GM12892 (cell line): ENCODE data around the gene TSHZ1.

Experiments used
- DNase-seq: peaks from one replicate; pipeline ENCODE4 v3.0.0; 2011; ENCODE audit not compliant: insufficient read length
- FAIRE-seq: peaks from 2 replicates; lab custom pipeline; 2011; peaks lifted over from hg19 to GRCh38; lab: Jason Lieb, UNC
- POLR2A ChIP-seq: IDR thresholded peaks from 2 replicates; pipeline ENCODE4 v1.6.1; 2011; ENCODE audit warnings: low read depth, low read length, control low read depth
- POLR2AphosphoS5 ChIP-seq: IDR thresholded peaks from 2 replicates; pipeline ENCODE4 v1.6.1; 2011; ENCODE audit warnings: low read depth, low read length, control low read depth
- TAF1 ChIP-seq: IDR thresholded peaks from 2 replicates; pipeline ENCODE4 v1.6.1; 2011; ENCODE audit warnings: low read depth, mild to moderate bottlenecking, control low read depth, low read length, borderline replicate concordance

Gene TSHZ1

DNA sequence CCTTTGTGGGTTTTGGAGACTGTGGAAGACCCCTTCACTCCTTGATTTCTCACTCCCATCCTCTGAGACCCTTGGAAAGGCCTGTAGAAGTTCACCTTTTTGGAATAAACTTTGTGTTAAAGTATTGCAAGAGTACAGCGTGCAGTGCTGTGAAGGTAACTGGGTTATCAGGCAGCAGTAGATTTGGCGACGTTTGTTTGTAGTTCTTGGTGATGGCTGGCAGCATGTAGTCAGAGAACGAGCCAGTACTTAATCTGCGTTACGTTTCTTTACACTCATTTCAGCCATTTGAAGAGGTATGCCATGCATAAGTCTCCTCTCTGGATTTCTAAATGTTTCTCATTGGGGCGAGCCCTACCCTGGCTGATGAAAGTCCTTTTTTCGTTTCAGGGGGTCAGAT is 64.6 kb downstream of the TSHZ1 start:
- no peak for DNase-seq
- FAIRE-seq: no peak
- TF ChIP-seq POLR2AphosphoS5 (no peak), TAF1 (no peak), POLR2A (no peak)

DNA sequence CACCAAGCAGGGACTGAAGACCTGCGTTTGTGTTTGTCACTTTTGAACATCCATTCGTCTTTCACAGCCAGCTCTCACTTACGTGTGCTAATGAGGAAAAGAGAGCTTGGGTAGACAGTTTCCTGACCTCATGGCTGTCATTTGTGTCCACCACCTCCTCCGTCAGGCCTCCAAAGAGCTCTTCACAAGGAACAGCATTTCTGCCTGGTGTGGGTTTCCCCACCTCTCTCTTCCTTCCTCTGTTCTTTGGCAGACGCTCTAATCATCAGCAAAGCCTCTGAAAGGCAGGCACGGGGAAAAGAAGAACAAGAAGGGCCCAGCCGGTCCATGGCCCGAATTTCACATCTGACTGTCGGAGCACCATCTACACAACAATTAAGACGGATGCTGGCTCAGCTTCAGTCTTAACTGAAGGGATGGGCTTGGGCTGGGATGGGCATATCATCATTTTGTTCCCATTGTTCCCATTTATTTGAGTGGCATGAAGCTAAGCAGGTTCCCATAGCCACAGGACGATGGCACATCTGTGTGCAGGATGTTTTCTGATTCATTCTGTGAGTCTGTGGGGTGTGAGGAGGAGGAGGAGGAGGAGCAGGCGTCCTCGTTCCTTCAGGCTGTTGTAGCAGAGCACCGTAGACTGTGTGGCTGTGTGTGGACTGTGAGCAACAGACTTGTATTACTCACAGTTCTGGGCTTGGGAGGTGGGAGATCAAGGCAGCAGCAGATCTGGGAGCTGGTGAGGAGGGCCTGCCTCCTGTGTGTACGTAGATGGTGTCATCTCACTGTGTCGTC is 66.4 kb downstream of the TSHZ1 start:
- TF ChIP-seq POLR2AphosphoS5 (no peak), TAF1 (no peak), POLR2A (no peak)
- no peak for DNase-seq
- FAIRE-seq: no peak

DNA sequence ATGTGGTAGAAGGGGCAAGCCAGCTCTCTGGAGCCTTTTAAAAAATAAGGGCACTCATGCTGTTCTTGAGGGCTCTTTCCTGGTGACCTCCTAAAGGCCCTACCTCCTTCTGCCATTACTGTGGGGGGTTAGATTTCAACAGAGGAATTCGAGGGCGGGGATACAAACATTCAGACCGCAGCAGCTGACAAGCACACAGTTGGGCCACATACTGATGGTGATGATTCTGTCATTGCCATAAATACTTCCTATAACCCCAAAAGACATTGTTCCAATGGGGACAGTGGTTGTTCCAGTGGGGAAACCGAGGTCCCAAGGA is 67.0 kb downstream of the TSHZ1 start:
- FAIRE-seq: no peak
- DNase-seq: no peak
- TF ChIP-seq POLR2A (no peak), POLR2AphosphoS5 (no peak), TAF1 (no peak)

DNA sequence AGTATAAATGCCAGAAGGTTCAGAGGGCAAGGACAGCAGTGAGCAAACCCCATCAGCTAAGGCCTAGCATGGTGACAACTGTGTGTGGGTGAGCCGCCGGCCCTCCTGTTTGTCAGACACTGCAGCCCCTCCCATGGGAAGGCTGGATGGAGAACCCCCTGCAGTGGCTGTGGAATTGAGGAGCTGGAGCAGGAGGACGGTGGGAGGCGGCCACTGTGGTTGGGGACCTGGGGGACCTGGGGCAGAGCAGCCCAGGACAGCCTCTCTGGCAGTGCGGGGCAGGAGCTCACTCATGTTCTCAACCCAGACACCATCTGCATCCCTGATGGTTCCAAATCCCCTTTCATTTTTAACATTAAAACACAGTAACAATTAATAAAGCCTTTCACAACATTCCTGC is 68.8 kb downstream of the TSHZ1 start:
- TF ChIP-seq POLR2AphosphoS5 (no peak), TAF1 (no peak), POLR2A (no peak)
- no peak for FAIRE-seq
- DNase-seq: no peak

DNA sequence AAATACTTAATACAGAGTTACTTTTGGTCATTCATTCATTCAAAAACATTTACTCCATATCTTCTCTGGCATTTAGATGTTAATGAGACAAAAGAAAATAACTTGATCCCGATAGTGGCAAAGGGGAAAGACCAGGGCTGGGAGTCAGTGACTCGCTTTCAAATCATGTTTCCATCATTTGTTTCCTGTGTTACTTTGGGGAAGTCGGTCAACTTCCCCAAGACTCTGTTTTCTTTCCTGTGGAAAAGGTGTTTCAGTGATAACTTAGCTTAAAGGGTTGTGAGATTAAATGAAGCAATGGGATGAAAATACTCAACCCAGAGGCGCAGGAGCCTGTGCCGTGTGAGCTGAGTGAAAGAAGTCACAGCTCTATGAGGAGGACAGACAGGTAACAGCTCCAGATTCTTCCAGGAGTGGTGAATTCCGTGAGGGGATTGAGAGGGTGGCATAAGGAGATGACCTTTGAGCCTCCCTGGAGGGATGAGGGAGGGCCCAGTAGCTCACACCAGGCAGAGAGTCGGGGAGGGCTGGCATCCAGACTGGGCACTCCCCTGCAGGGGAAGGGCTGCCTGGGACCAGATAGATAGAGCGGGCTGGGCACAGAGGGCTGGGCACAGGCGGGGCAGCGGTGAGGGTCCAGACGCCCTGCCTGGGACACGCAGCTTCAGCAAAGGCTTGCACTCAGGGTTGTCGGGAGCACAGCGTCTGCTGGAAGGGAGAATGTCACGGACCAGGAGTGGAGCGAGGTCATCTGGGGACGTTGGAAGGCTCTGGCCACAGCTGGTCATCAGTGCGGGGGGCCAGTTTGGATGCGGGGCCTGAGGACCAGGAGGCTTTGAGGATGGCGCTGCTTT is 70.1 kb downstream of the TSHZ1 start:
- TF ChIP-seq TAF1 (no peak), POLR2AphosphoS5 (no peak), POLR2A (no peak)
- DNase-seq: no peak
- no peak for FAIRE-seq

DNA sequence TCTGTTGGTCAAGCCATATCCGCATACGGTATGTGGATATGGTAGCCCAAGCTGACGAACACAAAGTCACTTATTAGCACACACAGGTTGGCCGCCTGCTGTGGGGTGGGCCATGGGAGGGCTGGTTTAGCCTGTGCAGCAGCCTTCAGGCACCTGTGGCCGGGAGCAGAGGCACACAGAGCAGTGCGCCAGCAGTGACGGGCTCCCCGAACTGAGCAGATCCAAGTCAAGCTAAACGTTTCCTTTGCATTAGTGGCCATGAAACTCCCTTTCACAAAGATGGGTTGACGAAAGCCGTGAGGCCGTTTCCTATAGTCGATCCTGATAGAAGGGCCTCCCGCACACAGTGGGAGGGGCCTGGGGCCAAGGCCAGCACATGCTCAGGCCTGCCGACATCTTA is 72.1 kb downstream of the TSHZ1 start:
- no peak for TF ChIP-seq POLR2A
- no peak for TF ChIP-seq TAF1
- TF ChIP-seq POLR2AphosphoS5: no peak
- FAIRE-seq (no peak), DNase-seq (no peak)

DNA sequence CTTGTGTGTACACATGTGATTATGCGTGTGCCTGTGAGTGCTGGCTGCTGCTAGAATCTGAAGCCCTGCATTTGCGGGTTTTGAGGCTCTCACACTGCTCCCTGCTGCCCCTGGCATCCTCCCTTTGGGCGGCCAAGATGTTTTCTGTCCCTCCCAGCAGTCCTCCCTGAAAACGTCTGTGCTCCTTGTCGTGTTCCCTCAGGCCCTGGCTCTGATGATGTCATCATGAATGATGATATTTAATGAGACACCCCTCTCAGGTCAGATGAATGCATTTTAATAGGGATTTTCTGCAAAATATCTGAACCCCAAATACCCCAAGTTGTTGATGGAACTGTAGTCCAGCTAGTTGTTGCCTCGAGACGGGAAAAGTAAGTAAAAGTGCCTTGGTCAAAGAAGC is 73.1 kb downstream of the TSHZ1 start:
- no peak for DNase-seq
- TF ChIP-seq POLR2A (no peak), POLR2AphosphoS5 (no peak), TAF1 (no peak)
- no peak for FAIRE-seq

DNA sequence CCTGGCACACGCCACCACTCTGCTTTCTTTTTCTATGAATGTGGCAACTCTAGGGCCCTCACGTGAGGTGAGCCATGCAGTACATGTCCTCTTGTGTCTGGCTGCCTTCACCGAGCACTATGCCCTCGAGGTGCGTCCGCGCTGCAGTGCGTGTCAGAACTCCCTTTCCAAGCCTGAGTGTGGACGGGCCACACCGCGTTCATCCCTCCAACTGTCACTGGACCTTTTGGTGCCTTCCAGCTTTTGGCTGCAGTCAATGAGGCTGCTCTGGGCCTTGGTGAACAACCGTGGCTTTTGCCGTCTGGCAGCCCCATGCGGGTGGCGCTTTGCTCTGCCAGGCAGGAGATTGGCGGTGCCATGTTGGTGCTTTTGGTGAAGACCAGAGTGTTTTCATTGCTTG is 74.0 kb downstream of the TSHZ1 start:
- DNase-seq (no peak), FAIRE-seq (no peak)

DNA sequence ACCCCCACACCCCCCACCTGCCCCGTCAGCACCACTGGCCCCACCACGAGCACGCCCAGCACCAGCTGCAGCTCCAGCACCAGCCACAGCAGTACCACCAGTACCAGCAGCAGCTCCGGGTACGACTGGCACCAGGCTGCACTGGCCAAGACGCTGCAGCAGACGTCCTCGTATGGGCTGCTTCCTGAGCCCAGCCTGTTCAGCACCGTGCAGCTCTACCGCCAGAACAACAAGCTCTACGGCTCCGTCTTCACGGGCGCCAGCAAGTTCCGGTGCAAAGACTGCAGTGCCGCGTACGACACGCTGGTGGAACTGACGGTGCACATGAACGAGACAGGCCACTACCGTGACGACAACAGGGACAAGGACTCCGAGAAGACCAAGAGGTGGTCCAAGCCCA is 75.3 kb downstream of the TSHZ1 start:
- FAIRE-seq: no peak
- DNase-seq: no peak
- no peak for TF ChIP-seq TAF1
- TF ChIP-seq POLR2A: no peak
- no peak for TF ChIP-seq POLR2AphosphoS5

More for the DNA sequence above, 74.0 kb downstream of the TSHZ1 start:
- TF ChIP-seq POLR2A: no peak
- no peak for TF ChIP-seq TAF1
- no peak for TF ChIP-seq POLR2AphosphoS5

DNA sequence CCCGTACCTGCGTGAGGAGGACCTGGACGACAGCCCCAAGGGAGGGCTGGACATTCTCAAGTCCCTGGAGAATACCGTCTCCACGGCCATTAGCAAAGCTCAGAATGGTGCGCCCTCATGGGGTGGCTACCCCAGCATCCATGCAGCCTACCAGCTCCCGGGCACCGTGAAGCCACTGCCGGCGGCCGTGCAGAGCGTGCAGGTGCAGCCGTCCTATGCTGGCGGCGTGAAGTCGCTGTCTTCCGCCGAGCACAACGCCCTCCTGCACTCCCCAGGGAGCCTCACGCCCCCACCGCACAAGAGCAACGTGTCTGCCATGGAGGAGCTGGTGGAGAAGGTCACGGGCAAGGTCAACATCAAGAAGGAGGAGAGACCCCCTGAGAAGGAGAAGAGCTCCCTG is 76.4 kb downstream of the TSHZ1 start:
- DNase-seq (no peak), FAIRE-seq (no peak)
- no peak for TF ChIP-seq POLR2A
- TF ChIP-seq TAF1: no peak
- no peak for TF ChIP-seq POLR2AphosphoS5

DNA sequence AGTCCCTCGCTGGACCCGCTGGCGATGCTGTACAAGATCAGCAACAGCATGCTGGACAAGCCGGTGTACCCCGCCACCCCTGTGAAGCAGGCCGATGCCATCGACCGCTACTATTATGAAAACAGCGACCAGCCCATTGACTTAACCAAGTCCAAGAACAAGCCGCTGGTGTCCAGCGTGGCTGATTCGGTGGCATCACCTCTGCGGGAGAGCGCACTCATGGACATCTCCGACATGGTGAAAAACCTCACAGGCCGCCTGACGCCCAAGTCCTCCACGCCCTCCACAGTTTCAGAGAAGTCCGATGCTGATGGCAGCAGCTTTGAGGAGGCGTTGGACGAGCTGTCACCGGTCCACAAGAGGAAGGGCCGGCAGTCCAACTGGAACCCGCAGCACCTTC is 77.1 kb downstream of the TSHZ1 start:
- TF ChIP-seq POLR2AphosphoS5: no peak
- DNase-seq (no peak), FAIRE-seq (no peak)

DNA sequence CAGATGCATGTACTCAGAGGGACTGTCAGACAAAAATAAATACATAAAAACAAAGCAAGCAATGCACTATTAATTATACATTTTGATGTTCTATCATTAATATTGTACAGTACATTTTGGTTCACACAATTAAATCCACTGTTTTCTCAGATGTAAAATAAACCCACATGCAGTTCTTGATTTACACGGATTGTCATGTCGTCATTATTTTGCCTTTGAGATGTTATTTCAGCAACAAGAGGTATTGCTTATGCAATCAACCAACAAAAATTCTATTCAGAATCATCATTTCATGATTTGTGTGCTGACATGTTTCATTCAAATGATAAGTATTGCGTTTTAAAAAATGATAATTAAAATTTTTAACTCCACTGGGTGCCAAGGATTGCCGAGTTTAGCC is 79.2 kb downstream of the TSHZ1 start:
- TF ChIP-seq POLR2AphosphoS5 (no peak), POLR2A (no peak), TAF1 (no peak)
- DNase-seq (no peak), FAIRE-seq (no peak)

DNA sequence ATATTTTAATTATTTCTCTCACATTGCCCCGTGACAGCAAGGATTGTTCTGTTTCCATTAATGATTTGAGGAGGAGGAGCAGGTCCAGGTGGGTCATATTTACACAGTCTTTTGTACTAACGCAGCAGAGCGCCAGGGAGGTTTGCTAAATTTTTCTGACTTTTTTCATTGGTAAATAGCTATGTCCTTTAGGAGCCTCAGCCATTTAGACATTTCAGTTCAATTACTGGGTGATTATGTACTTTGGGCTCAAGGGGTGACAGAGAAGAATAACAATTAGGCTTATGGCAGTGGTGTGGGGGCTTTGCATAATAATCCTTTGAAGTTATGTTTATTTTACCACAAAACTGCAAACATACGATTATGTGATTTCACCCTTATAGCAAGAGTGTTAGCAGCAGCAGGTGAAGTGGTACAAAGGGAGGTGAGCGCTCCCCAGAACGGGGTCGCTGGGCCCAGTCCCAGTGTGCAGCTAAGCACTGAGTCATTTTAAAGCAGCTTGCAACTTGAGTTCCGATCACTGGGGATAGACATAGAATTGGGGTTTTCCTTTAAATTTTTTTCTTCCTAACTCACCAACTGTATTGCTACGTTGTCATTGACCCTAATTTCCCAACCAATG is 80.3 kb downstream of the TSHZ1 start:
- DNase-seq: no peak
- TF ChIP-seq POLR2A (no peak), TAF1 (no peak), POLR2AphosphoS5 (no peak)
- FAIRE-seq: no peak
